Neural cell (in vitro differentiated cells): ENCODE measurements around the gene AMN1. TPM values are rescaled to one million over a fixed set of nuclear protein-coding genes. Genes with fewer than 3 reads are reported as not detected.

Source experiments
- polyA plus RNA-seq: library from polyadenylated mRNA; depleted of rRNA; stranded (reverse); fragments of >200 nt; gene quantifications from 2 replicates; pipeline ENCODE4 v1.2.3, GENCODE V29; 2014
- small RNA-seq, 3 experiments: library from RNA; depleted of rRNA; stranded (forward); fragments of <200 nt; gene quantifications; one replicate each; pipeline ENCODE3, GENCODE V24; 2012

Gene AMN1
- polyA plus RNA-seq, 1 donor from 2014 or later = 125 TPM

Small RNA genes within 50 kb of the gene (small RNA-seq; reads per million reads assigned to genes)
- 0 reads per million in 3 experiments for gene AC023157.2

Other genes starting within 250 kb of the AMN1 start
- 23.8 and 27.4 TPM in 2 replicates for gene DENND5B, start 137.9 kb downstream of the AMN1 start, polyA plus RNA-seq
- 1.0 and 1.7 TPM in 2 replicates for gene ETFBKMT, start 69.3 kb downstream of the AMN1 start, polyA plus RNA-seq
- 37.0 and 57.5 TPM in 2 replicates for gene RESF1, start 230.4 kb upstream of the AMN1 start, polyA plus RNA-seq